A673 (cell line): ENCODE results near the gene RXRA. TPM values are rescaled to one million over a fixed set of nuclear protein-coding genes. Genes with fewer than 3 reads are reported as not detected.
"Not testable (repeated sequence)": the region's sequence is repeated elsewhere in the genome, so short reads cannot be mapped to it uniquely, and the experiment has no call there.

Experiments used
- BruUV-seq: library from RNA; stranded (reverse); fragments of 400-500 nt; replicated peaks from 2 replicates; lab custom pipeline; 2021; lab: Mats Ljungman, UMichigan
- CTCF ChIA-PET: fragments of 300-600 bp; sonication (Branson Sonifier 250); formaldehyde crosslinking; loops from one replicate; lab custom pipeline; 2022; ENCODE audit warnings: antibody characterized with exemption; lab: Charles Lee
- POLR2A ChIA-PET: fragments of 300-600 bp; sonication (Branson Sonifier 250); formaldehyde crosslinking; loops from one replicate; lab custom pipeline; 2022; ENCODE audit warnings: antibody characterized with exemption; ENCODE audit not compliant: low non-redundant PET; lab: Charles Lee
- DNase-seq: peaks from one replicate; pipeline ENCODE4 v3.0.0-alpha.2; 2015; ENCODE audit warnings: low spot score
- H3K27ac ChIP-seq: fragments of 200-600 bp; sonication (generic); 2 replicates; pipeline ENCODE4 v1.5.1; 2016; ENCODE audit warnings: mixed run types, low read depth, mild to moderate bottlenecking, mixed read lengths, antibody characterized with exemption, low read length; ENCODE audit not compliant: poor library complexity, severe bottlenecking
- H3K27me3 ChIP-seq: fragments of 200-600 bp; sonication (generic); replicated peaks from 2 replicates; pipeline ENCODE4 v1.6.1; 2017; ENCODE audit warnings: mixed run types, low read depth, mild to moderate bottlenecking, mixed read lengths, antibody characterized with exemption, low read length; ENCODE audit not compliant: insufficient read depth, poor library complexity
- H3K36me3 ChIP-seq: fragments of 200-600 bp; sonication (generic); 2 replicates; pipeline ENCODE4 v1.6.1; 2016; ENCODE audit warnings: mixed run types, mild to moderate bottlenecking, mixed read lengths, antibody characterized with exemption, low read length; ENCODE audit not compliant: insufficient read depth, poor library complexity, severe bottlenecking
- H3K4me1 ChIP-seq: fragments of 200-600 bp; sonication (generic); 2 replicates; pipeline ENCODE4 v1.6.1; 2017; ENCODE audit warnings: mixed run types, mild to moderate bottlenecking, mixed read lengths, antibody characterized with exemption, low read length; ENCODE audit not compliant: insufficient read depth, poor library complexity, severe bottlenecking
- H3K4me3 ChIP-seq: fragments of 200-600 bp; sonication (generic); 2 replicates; pipeline ENCODE4 v1.5.1; 2016; ENCODE audit warnings: low read depth, mixed run types, mild to moderate bottlenecking, mixed read lengths, low read length; ENCODE audit not compliant: poor library complexity, severe bottlenecking
- H3K9me3 ChIP-seq: fragments of 200-600 bp; sonication (generic); 2 replicates; pipeline ENCODE4 v1.6.1; 2016; ENCODE audit warnings: mixed run types, low read depth, mild to moderate bottlenecking, mixed read lengths, antibody characterized with exemption, low read length; ENCODE audit not compliant: poor library complexity, severe bottlenecking
- CTCF ChIP-seq: fragments of 300-800, 200-600 bp; sonication (generic); conservative IDR thresholded peaks from 2 replicates; pipeline ENCODE4 v1.5.1; 2017; ENCODE audit warnings: low read depth, mild to moderate bottlenecking, antibody characterized with exemption, low read length, moderate library complexity, mixed read lengths
- EZH2 ChIP-seq: fragments of 200-600 bp; sonication (generic); IDR thresholded peaks from 2 replicates; pipeline ENCODE4 v1.6.1; 2017; ENCODE audit warnings: borderline replicate concordance, low read depth, mild to moderate bottlenecking, mixed read lengths, antibody characterized with exemption, low read length; ENCODE audit not compliant: poor library complexity, severe bottlenecking
- intact Hi-C: fragments of 100-400 bp; cut with micrococcal nuclease; formaldehyde crosslinking; loops from one replicate; pipeline ENCODE4 v1.10.0; 2022; ENCODE audit not compliant: unreplicated experiment
- total RNA-seq: library from RNA; stranded (reverse); gene quantifications from 2 replicates; pipeline ENCODE4 v1.2.3, GENCODE V29; 2021

The RXRA gene
- total RNA-seq, 1 experiment from 2014 or later: 54.1 TPM

GRCh38 chr9:134304261-134304660, 22.0 kb upstream of the RXRA start:
- BruUV-seq: no TSS peak
- CTCF ChIA-PET: no interaction called here
- no peak for TF ChIP-seq CTCF
- TF ChIP-seq EZH2: no peak
- no peak overlapping the region for H3K27ac ChIP-seq
- H3K4me3 ChIP-seq: no peak overlapping the region
- peaks cover 4% of the 10 kb centered on the region for H3K4me1 ChIP-seq
- POLR2A ChIA-PET: no interaction called here
- no peaks in the 10 kb centered on the region for H3K9me3 ChIP-seq
- intact Hi-C loops: no loop called here
- no peaks in the 10 kb centered on the region for H3K36me3 ChIP-seq
- no peaks in the 10 kb centered on the region for H3K27me3 ChIP-seq
- no peak for DNase-seq

- Histone ChIP-seq H3K4me3 (no peak overlapping the region), H3K9me3 (no peaks in the 10 kb centered on the region), H3K27me3 (no peaks in the 10 kb centered on the region), H3K36me3 (no peaks in the 10 kb centered on the region), H3K27ac (no peak overlapping the region), H3K4me1 (peaks cover 4% of the 10 kb centered on the region)
- intact Hi-C loops: no loop called here
- TF ChIP-seq EZH2 (no peak), CTCF (no peak)
- peak; percentile 49 for DNase-seq
- POLR2A ChIA-PET: no interaction called here
- BruUV-seq: no TSS peak
- CTCF ChIA-PET: no interaction called here
These were observed 21.6 kb upstream of the RXRA start for GRCh38 chr9:134304690-134305089.

GRCh38 chr9:134305533-134305932, 20.7 kb upstream of the RXRA start:
- no peak for TF ChIP-seq CTCF
- no peak for TF ChIP-seq EZH2
- CTCF ChIA-PET: no interaction called here
- H3K27me3 ChIP-seq: no peaks in the 10 kb centered on the region
- BruUV-seq: no TSS peak
- H3K9me3 ChIP-seq: no peaks in the 10 kb centered on the region
- POLR2A ChIA-PET: no interaction called here
- H3K4me1 ChIP-seq: peaks cover 4% of the 10 kb centered on the region
- no peak overlapping the region for H3K4me3 ChIP-seq
- H3K27ac ChIP-seq: no peak overlapping the region
- intact Hi-C loops: no loop called here
- H3K36me3 ChIP-seq: no peaks in the 10 kb centered on the region
- DNase-seq: no peak

GRCh38 chr9:134306042-134306441, 20.2 kb upstream of the RXRA start:
- H3K27ac ChIP-seq, H3K36me3 ChIP-seq, BruUV-seq, H3K27me3 ChIP-seq, H3K4me1 ChIP-seq, CTCF ChIA-PET, intact Hi-C loops, DNase-seq, H3K4me3 ChIP-seq, POLR2A ChIA-PET, H3K9me3 ChIP-seq: not testable (repeated sequence)
